HEK293 (cell line): ENCODE measurements around the gene GANAB.

Experiments used
- CTCF ChIA-PET: fragments of 350-600 bp; formaldehyde crosslinking; extraction: SDS; loops from one replicate; lab custom pipeline; 2021; ENCODE audit warnings: antibody characterized with exemption; lab: Yijun Ruan, JAX
- POLR2A ChIA-PET: fragments of 300-600 bp; formaldehyde crosslinking; extraction: SDS; loops from one replicate; lab custom pipeline; 2020; ENCODE audit warnings: antibody characterized with exemption, inconsistent platforms; lab: Yijun Ruan, JAX
- H3K27ac ChIP-seq: fragments of 200-500 bp; sonication (Bioruptor generic); 2 replicates; pipeline ENCODE4 v1.5.1; 2014; ENCODE audit warnings: low read depth, low read length, control low read depth, inconsistent platforms; ENCODE audit errors: extremely low read depth
- H3K36me3 ChIP-seq, 2 experiments: fragments of 200-500 bp in 1 of 2; sonication (Bioruptor generic) in 1 of 2; 1 replicate in 1 of 2; 2 replicates in 1 of 2; pipeline ENCODE4 v1.5.1; 2014 to 2017; ENCODE audit warnings: inconsistent platforms in 2 of 2, low read length in 2 of 2; ENCODE audit not compliant: control insufficient read depth in 2 of 2, insufficient read depth in 1 of 2
- H3K4me1 ChIP-seq: fragments of 200-500 bp; sonication (Bioruptor generic); 2 replicates; pipeline ENCODE4 v1.5.1; 2014; ENCODE audit warnings: mild to moderate bottlenecking, low read length, inconsistent platforms; ENCODE audit not compliant: control insufficient read depth, insufficient read depth
- H3K4me3 ChIP-seq: 2 replicates; pipeline ENCODE4 v1.5.1; 2011; ENCODE audit warnings: low read depth, mild to moderate bottlenecking, control low read depth, low read length, moderate library complexity
- H3K9me3 ChIP-seq: fragments of 200-500 bp; sonication (Bioruptor generic); 2 replicates; pipeline ENCODE4 v1.5.1; 2014; ENCODE audit warnings: low read depth, low read length, inconsistent platforms; ENCODE audit not compliant: control insufficient read depth, insufficient read depth
- EGR2 ChIP-seq: fragments of 450-650 bp; formaldehyde crosslinking; IDR thresholded peaks from 2 replicates; pipeline ENCODE4 v1.5.1; 2016; ENCODE audit warnings: low read depth, missing biosample characterization, missing genetic modification characterization
- KLF9 ChIP-seq: fragments of 450-650 bp; formaldehyde crosslinking; IDR thresholded peaks from 2 replicates; pipeline ENCODE4 v1.5.1; 2016; ENCODE audit warnings: missing biosample characterization, missing genetic modification characterization, low read depth
- OSR2 ChIP-seq: fragments of 450-650 bp; formaldehyde crosslinking; IDR thresholded peaks from 2 replicates; pipeline ENCODE4 v1.5.1; 2016; ENCODE audit warnings: missing biosample characterization, missing genetic modification characterization
- PBX3 ChIP-seq: sonication (generic); formaldehyde crosslinking; IDR thresholded peaks from 2 replicates; pipeline ENCODE4 v1.8.1; 2022; ENCODE audit warnings: mild to moderate bottlenecking, moderate library complexity, missing genetic modification reagents
- RBAK ChIP-seq: fragments of 450-650 bp; formaldehyde crosslinking; IDR thresholded peaks from 2 replicates; pipeline ENCODE4 v1.5.1; 2016; ENCODE audit warnings: missing biosample characterization, missing genetic modification characterization
- YY1 ChIP-seq: fragments of 450-650 bp; formaldehyde crosslinking; IDR thresholded peaks from 2 replicates; pipeline ENCODE4 v1.5.1; 2018; ENCODE audit warnings: missing biosample characterization, missing genetic modification characterization
- ZBTB48 ChIP-seq: fragments of 450-650 bp; formaldehyde crosslinking; IDR thresholded peaks from 2 replicates; pipeline ENCODE4 v1.5.1; 2016; ENCODE audit warnings: missing biosample characterization, missing genetic modification characterization
- ZBTB8A ChIP-seq: fragments of 450-650 bp; formaldehyde crosslinking; IDR thresholded peaks from 2 replicates; pipeline ENCODE4 v1.5.1; 2016; ENCODE audit warnings: missing biosample characterization, missing genetic modification characterization
- ZIC2 ChIP-seq: fragments of 450-650 bp; formaldehyde crosslinking; IDR thresholded peaks from 2 replicates; pipeline ENCODE4 v1.5.1; 2016; ENCODE audit warnings: missing biosample characterization, missing genetic modification characterization
- ZNF10 ChIP-seq: fragments of 450-650 bp; formaldehyde crosslinking; IDR thresholded peaks from 2 replicates; pipeline ENCODE4 v1.5.1; 2017; ENCODE audit warnings: missing biosample characterization, missing genetic modification characterization
- ZNF132 ChIP-seq: fragments of 450-650 bp; formaldehyde crosslinking; IDR thresholded peaks from 2 replicates; pipeline ENCODE4 v1.5.1; 2017; ENCODE audit warnings: missing biosample characterization, missing genetic modification characterization, borderline replicate concordance
- ZNF214 ChIP-seq: fragments of 450-650 bp; formaldehyde crosslinking; IDR thresholded peaks from 2 replicates; pipeline ENCODE4 v1.5.1; 2017; ENCODE audit warnings: missing biosample characterization, mild to moderate bottlenecking, missing genetic modification characterization, borderline replicate concordance
- ZNF449 ChIP-seq: fragments of 450-650 bp; formaldehyde crosslinking; IDR thresholded peaks from 2 replicates; pipeline ENCODE4 v1.5.1; 2017; ENCODE audit warnings: missing biosample characterization, mild to moderate bottlenecking, missing genetic modification characterization, moderate library complexity
- ZNF48 ChIP-seq: fragments of 450-650 bp; formaldehyde crosslinking; IDR thresholded peaks from 2 replicates; pipeline ENCODE4 v1.5.1; 2016; ENCODE audit warnings: missing biosample characterization, missing genetic modification characterization
- ZNF501 ChIP-seq: fragments of 450-650 bp; formaldehyde crosslinking; IDR thresholded peaks from 2 replicates; pipeline ENCODE4 v1.5.1; 2016; ENCODE audit warnings: missing biosample characterization, missing genetic modification characterization
- ZNF514 ChIP-seq: fragments of 450-650 bp; formaldehyde crosslinking; IDR thresholded peaks from 2 replicates; pipeline ENCODE4 v1.5.1; 2016; ENCODE audit warnings: missing biosample characterization, missing genetic modification characterization
- ZNF600 ChIP-seq: fragments of 450-650 bp; formaldehyde crosslinking; IDR thresholded peaks from 2 replicates; pipeline ENCODE4 v1.5.1; 2016; ENCODE audit warnings: missing biosample characterization, missing genetic modification characterization
- ZNF658 ChIP-seq: fragments of 450-650 bp; formaldehyde crosslinking; IDR thresholded peaks from 2 replicates; pipeline ENCODE4; 2016; ENCODE audit warnings: missing biosample characterization, missing genetic modification characterization
- ZNF76 ChIP-seq: fragments of 450-650 bp; formaldehyde crosslinking; IDR thresholded peaks from 2 replicates; pipeline ENCODE4; 2016; ENCODE audit warnings: low read depth, missing biosample characterization, missing genetic modification characterization, borderline replicate concordance
- ZSCAN30 ChIP-seq: fragments of 450-650 bp; IDR thresholded peaks from 2 replicates; pipeline ENCODE4 v1.5.1; 2018; ENCODE audit warnings: missing biosample characterization, mild to moderate bottlenecking, missing genetic modification characterization, moderate library complexity
- ZXDB ChIP-seq: fragments of 450-650 bp; formaldehyde crosslinking; IDR thresholded peaks from 2 replicates; pipeline ENCODE4 v1.5.1; 2016; ENCODE audit warnings: missing biosample characterization, missing genetic modification characterization
- TF ChIP-seq, protein P1 (sequence below): fragments of 450-650 bp; formaldehyde crosslinking; optimal IDR thresholded peaks from 2 replicates; pipeline ENCODE3; 2016; ENCODE audit warnings: missing biosample characterization, mild to moderate bottlenecking, missing genetic modification characterization
- TF ChIP-seq, protein P2 (sequence below): fragments of 450-650 bp; formaldehyde crosslinking; IDR thresholded peaks from 2 replicates; pipeline ENCODE4 v1.5.1; 2016; ENCODE audit warnings: missing biosample characterization, missing genetic modification characterization

Gene GANAB

GRCh38 chr11:62602141-62603071, 44.0 kb downstream of the GANAB start:
- no peaks in the 10 kb centered on the region for H3K4me1 ChIP-seq
- no peak overlapping the region for H3K4me3 ChIP-seq
- no peaks in the 10 kb centered on the region for H3K9me3 ChIP-seq
- H3K36me3 ChIP-seq: peaks cover 10 to 58% of the 10 kb centered on the region in 2 experiments; a peak in 2 of 3 replicates
- H3K27ac ChIP-seq: no peak overlapping the region; the same call in 1 of the 2 replicates
- ChIA-PET CTCF (interaction anchor here (0.6 to 2.4 kb wide), 3 partner anchors 9 to 193 kb away, joined by 3 to 12 read pairs (median 4); no protein-coding TSS in a partner anchor), POLR2A (interaction anchor here (0.5 to 4.2 kb wide), 31 partner anchors 9 to 279 kb away, joined by 3 to 140 read pairs (median 5); partner anchors contain the start of genes B3GAT3, C11orf98, CSKMT and EEF1G)
- TF ChIP-seq ZNF48 (tag by site-specific recombination) (no peak), ZNF514 (tag by site-specific recombination) (no peak), ZBTB8A (tag by site-specific recombination) (peak; percentile 95), ZNF10 (tag by site-specific recombination) (peak; percentile 56; the same call in 1 of the 2 replicates), ZBTB48 (peak; percentile 98), ZNF600 (tag by site-specific recombination) (peak; percentile 31; the same call in 1 of the 2 replicates), RBAK (tag by site-specific recombination) (no peak), EGR2 (tag by site-specific recombination) (0 out of 2 replicates have a peak, but pooled peaks have one; percentile 19), ZNF658 (tag by site-specific recombination) (no peak), ZIC2 (peak; percentile 58), OSR2 (no peak), ZNF214 (tag by site-specific recombination) (no peak), ZXDB (tag by site-specific recombination) (peak; percentile 23; the same call in 1 of the 2 replicates)

GRCh38 chr11:62601372-62602140, 44.9 kb downstream of the GANAB start, which contains the start of gene MTA2:
Gene MTA2, minus strand, starts transcription at chr11:62601865. Its CDS starts 415 bp downstream, at chr11:62601450.
- Histone ChIP-seq H3K27ac (peak within 1 kb of the TSS; percentile 95), H3K4me3 (peak within 1 kb of the TSS; percentile 91), H3K36me3 (peaks cover 17 to 66% of the 10 kb centered on the region in 2 experiments; a peak in 2 of 3 replicates), H3K9me3 (no peaks in the 10 kb centered on the region), H3K4me1 (no peaks in the 10 kb centered on the region)
- ChIA-PET CTCF (interaction anchor here (0.6 to 2.4 kb wide), 5 partner anchors 9 to 193 kb away, joined by 3 to 12 read pairs (median 5); partner anchors contain the start of genes GANAB and TUT1), POLR2A (interaction anchor here (0.6 to 4.2 kb wide), 39 partner anchors 10 to 280 kb away, joined by 3 to 140 read pairs (median 4); partner anchors contain the start of genes B3GAT3, C11orf98, CSKMT and EEF1G)
- TF ChIP-seq ZSCAN30 (tag by site-specific recombination): 0 out of 2 replicates have a peak, but pooled peaks have one; percentile 24
- TF ChIP-seq ZNF132: no peak
- TF ChIP-seq, protein P1, sequence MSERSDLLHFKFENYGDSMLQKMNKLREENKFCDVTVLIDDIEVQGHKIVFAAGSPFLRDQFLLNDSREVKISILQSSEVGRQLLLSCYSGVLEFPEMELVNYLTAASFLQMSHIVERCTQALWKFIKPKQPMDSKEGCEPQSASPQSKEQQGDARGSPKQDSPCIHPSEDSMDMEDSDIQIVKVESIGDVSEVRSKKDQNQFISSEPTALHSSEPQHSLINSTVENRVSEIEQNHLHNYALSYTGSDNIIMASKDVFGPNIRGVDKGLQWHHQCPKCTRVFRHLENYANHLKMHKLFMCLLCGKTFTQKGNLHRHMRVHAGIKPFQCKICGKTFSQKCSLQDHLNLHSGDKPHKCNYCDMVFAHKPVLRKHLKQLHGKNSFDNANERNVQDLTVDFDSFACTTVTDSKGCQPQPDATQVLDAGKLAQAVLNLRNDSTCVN (tag by site-specific recombination): peak; percentile 75
- TF ChIP-seq, protein P2, sequence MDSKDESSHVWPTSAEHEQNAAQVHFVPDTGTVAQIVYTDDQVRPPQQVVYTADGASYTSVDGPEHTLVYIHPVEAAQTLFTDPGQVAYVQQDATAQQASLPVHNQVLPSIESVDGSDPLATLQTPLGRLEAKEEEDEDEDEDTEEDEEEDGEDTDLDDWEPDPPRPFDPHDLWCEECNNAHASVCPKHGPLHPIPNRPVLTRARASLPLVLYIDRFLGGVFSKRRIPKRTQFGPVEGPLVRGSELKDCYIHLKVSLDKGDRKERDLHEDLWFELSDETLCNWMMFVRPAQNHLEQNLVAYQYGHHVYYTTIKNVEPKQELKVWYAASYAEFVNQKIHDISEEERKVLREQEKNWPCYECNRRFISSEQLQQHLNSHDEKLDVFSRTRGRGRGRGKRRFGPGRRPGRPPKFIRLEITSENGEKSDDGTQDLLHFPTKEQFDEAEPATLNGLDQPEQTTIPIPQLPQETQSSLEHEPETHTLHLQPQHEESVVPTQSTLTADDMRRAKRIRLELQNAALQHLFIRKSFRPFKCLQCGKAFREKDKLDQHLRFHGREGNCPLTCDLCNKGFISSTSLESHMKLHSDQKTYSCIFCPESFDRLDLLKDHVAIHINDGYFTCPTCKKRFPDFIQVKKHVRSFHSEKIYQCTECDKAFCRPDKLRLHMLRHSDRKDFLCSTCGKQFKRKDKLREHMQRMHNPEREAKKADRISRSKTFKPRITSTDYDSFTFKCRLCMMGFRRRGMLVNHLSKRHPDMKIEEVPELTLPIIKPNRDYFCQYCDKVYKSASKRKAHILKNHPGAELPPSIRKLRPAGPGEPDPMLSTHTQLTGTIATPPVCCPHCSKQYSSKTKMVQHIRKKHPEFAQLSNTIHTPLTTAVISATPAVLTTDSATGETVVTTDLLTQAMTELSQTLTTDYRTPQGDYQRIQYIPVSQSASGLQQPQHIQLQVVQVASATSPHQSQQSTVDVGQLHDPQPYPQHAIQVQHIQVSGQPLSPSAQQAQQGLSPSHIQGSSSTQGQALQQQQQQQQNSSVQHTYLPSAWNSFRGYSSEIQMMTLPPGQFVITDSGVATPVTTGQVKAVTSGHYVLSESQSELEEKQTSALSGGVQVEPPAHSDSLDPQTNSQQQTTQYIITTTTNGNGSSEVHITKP (tag by site-specific recombination): peak; percentile 45; the same call in 1 of the 2 replicates
- TF ChIP-seq ZNF501 (tag by site-specific recombination): peak; percentile 43; the same call in 1 of the 2 replicates
- TF ChIP-seq YY1 (tag by site-specific recombination): peak; percentile 71
- TF ChIP-seq OSR2: no peak; the same call in 1 of the 2 replicates
- TF ChIP-seq ZNF449 (tag by site-specific recombination): peak; percentile 93
- TF ChIP-seq ZNF76 (tag by site-specific recombination): 0 out of 2 replicates have a peak, but pooled peaks have one; percentile 46
- 0 out of 2 replicates have a peak, but pooled peaks have one; percentile 47 for TF ChIP-seq KLF9
- TF ChIP-seq PBX3 (CRISPR knock-in tag): no peak
